A673 (cell line): Measurements from ENCODE around the gene CENPX.

Source experiments
- EZH2 ChIP-seq: fragments of 200-600 bp; sonication (generic); IDR thresholded peaks from 2 replicates; pipeline ENCODE4 v1.6.1; 2017; ENCODE audit warnings: borderline replicate concordance, low read depth, mild to moderate bottlenecking, mixed read lengths, antibody characterized with exemption, low read length; ENCODE audit not compliant: poor library complexity, severe bottlenecking
- TF ChIP-seq, protein P1 (sequence below): fragments of 300-800, 200-600 bp; sonication (generic); conservative IDR thresholded peaks from 2 replicates; pipeline ENCODE4 v1.5.1; 2017; ENCODE audit warnings: low read depth, mild to moderate bottlenecking, antibody characterized with exemption, low read length, moderate library complexity, mixed read lengths

DNA sequence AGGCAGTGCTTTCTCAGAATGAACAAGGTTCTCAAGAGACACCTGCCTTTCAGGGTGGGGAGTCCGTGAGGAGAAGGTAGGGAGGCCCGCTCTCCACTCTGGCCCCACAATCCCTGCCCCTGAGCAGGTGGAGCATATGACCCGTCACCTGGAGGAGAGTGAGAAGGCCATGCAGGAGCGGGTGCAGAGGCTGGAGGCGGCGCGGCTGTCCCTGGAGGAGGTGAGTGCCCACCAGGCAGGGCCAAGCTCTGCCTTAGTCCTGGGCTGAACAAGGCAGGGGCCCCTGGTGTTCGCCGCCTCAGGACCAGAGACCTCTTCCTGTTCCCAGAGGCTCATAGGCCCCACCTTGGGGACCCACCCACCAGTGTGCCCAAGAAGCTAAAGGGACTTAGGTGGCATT lies 6.3 kb upstream of the CENPX start:
- TF ChIP-seq, protein P1, sequence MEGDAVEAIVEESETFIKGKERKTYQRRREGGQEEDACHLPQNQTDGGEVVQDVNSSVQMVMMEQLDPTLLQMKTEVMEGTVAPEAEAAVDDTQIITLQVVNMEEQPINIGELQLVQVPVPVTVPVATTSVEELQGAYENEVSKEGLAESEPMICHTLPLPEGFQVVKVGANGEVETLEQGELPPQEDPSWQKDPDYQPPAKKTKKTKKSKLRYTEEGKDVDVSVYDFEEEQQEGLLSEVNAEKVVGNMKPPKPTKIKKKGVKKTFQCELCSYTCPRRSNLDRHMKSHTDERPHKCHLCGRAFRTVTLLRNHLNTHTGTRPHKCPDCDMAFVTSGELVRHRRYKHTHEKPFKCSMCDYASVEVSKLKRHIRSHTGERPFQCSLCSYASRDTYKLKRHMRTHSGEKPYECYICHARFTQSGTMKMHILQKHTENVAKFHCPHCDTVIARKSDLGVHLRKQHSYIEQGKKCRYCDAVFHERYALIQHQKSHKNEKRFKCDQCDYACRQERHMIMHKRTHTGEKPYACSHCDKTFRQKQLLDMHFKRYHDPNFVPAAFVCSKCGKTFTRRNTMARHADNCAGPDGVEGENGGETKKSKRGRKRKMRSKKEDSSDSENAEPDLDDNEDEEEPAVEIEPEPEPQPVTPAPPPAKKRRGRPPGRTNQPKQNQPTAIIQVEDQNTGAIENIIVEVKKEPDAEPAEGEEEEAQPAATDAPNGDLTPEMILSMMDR, result no peak
- no peak for TF ChIP-seq EZH2
